K562 (cell line): ENCODE measurements around the gene FUT4. TPM values are rescaled to one million over a fixed set of nuclear protein-coding genes. Genes with fewer than 3 reads are reported as not detected.

ENCODE experiments used
- BCLAF1 ChIP-seq, 2 experiments: fragments of 450-650 bp in 1 of 2; IDR thresholded peaks; 2 replicates each; pipeline ENCODE4 v1.6.1; 2011 to 2017; ENCODE audit warnings: low read depth in 2 of 2, antibody characterized with exemption in 1 of 2, borderline replicate concordance in 1 of 2, low read length in 1 of 2, mild to moderate bottlenecking in 1 of 2, mixed read lengths in 1 of 2; ENCODE audit not compliant: control insufficient read depth in 1 of 2
- BRD4 ChIP-seq: fragments of 200-600 bp; sonication (generic); IDR thresholded peaks from 2 replicates; pipeline ENCODE4 v1.6.1; 2017; ENCODE audit warnings: inconsistent platforms
- CHD1 ChIP-seq: fragments of 200-600 bp; sonication (generic); IDR thresholded peaks from one replicate; pipeline ENCODE4 v1.6.1; 2012; ENCODE audit warnings: mild to moderate bottlenecking, moderate library complexity, low read length, inconsistent platforms
- CTCF ChIP-seq, 3 experiments: IDR thresholded peaks in 2 of 3; conservative IDR thresholded peaks in 1 of 3; 2 replicates each; pipeline ENCODE4 v1.5.1; 2011 to 2012; ENCODE audit warnings: low read length in 3 of 3, mild to moderate bottlenecking in 3 of 3, control low read depth in 2 of 3, improper control_type of control experiment in 1 of 3, inconsistent platforms in 1 of 3, low read depth in 1 of 3, mixed read lengths in 1 of 3, moderate library complexity in 1 of 3; ENCODE audit not compliant: insufficient read depth in 2 of 3
- HDAC1 ChIP-seq, 2 experiments: fragments of 450-650 bp; IDR thresholded peaks; 2 replicates each; pipeline ENCODE4 v1.6.1; 2016 to 2017; ENCODE audit warnings: inconsistent platforms in 1 of 2, mild to moderate bottlenecking in 1 of 2, moderate library complexity in 1 of 2
- HDAC8 ChIP-seq: fragments of 450-650 bp; IDR thresholded peaks from 2 replicates; pipeline ENCODE4 v1.6.1; 2016; ENCODE audit warnings: mild to moderate bottlenecking, missing genetic modification characterization, moderate library complexity, missing compliant biosample characterization
- IRF2 ChIP-seq: sonication (generic); formaldehyde crosslinking; IDR thresholded peaks from 2 replicates; pipeline ENCODE4 v1.8.1; 2022; ENCODE audit warnings: mild to moderate bottlenecking, missing genetic modification reagents
- MAX ChIP-seq: sonication (generic); formaldehyde crosslinking; IDR thresholded peaks from 2 replicates; pipeline ENCODE4 v1.9.0; 2022; ENCODE audit warnings: mild to moderate bottlenecking, missing genetic modification reagents
- POLR2G ChIP-seq: fragments of 200-400 bp; formaldehyde crosslinking; IDR thresholded peaks from 2 replicates; pipeline ENCODE4 v1.6.1; 2017; ENCODE audit warnings: low read depth, mild to moderate bottlenecking, antibody characterized with exemption, low read length, moderate library complexity
- SAFB2 ChIP-seq: fragments of 200-400 bp; formaldehyde crosslinking; IDR thresholded peaks from 2 replicates; pipeline ENCODE4 v1.6.1; 2018; ENCODE audit warnings: borderline replicate concordance, low read length, low read depth, moderate library complexity; ENCODE audit not compliant: severe bottlenecking
- ZBTB17 ChIP-seq: fragments of 450-650 bp; formaldehyde crosslinking; IDR thresholded peaks from 2 replicates; pipeline ENCODE4 v1.4.0; 2020; ENCODE audit warnings: mild to moderate bottlenecking
- ZNF583 ChIP-seq: fragments of 250-450 bp; sonication (Bioruptor Pico); IDR thresholded peaks from 2 replicates; pipeline ENCODE4 v1.4.0; 2020
- polyA plus RNA-seq, 8 experiments: library from polyadenylated mRNA; depleted of rRNA in 4 of 8; stranded (reverse) in 5 of 8; unstranded in 3 of 8; fragments of >200 nt; fragmentation: Nextera tagmentation in 2 of 8; fragmentation: Illumina TruSeq in 1 of 8; extraction: Ambion mirVana in 2 of 8; extraction: Trizol in 1 of 8; gene quantifications; 2 replicates each; pipeline versions ENCODE4 v1.2.1 to v1.2.3, GENCODE V29; 2011 to 2014; ENCODE audit warnings: inconsistent platforms in 1 of 8, missing spikeins in 1 of 8
- total RNA-seq, 7 experiments: library from RNA; depleted of rRNA in 6 of 7; stranded (reverse); fragments of >200 nt in 6 of 7; fragmentation: Illumina TruSeq in 2 of 7; extraction: Trizol in 2 of 7; gene quantifications; 2 replicates each; pipeline versions ENCODE4 v1.2.1 to v1.2.3, GENCODE V29; 2011 to 2021; ENCODE audit warnings: low replicate concordance in 1 of 7
- TF ChIP-seq, protein P1 (sequence below), 2 experiments: fragments of 450-650 bp; IDR thresholded peaks; 2 replicates each; pipeline ENCODE4 v1.6.1; 2016; ENCODE audit warnings: mild to moderate bottlenecking in 2 of 2, borderline replicate concordance in 1 of 2, low read depth in 1 of 2, moderate library complexity in 1 of 2

The FUT4 gene
- total and polyA plus RNA-seq, 9 of the 15 experiments (the other 6 are each of a cell fraction or from before 2014, with no cell fraction given): 1.1 to 8.9 (median 5.5) TPM

GRCh38 chr11:94567181-94567670 is 23.5 kb downstream of the FUT4 start, which contains the start of gene PIWIL4 (continued):
- peak; percentile 47; the same call in 1 of the 2 replicates for TF ChIP-seq IRF2 (CRISPR knock-in tag)
- TF ChIP-seq BCLAF1 (IDR thresholded peaks at IDR 0.05; ENCODE audit: borderline replicate concordance in 1 of 2, control insufficient read depth in 1 of 2, low read depth in 2 of 2, low read length in 1 of 2): 0 out of 4 replicates have a peak, but pooled peaks of 1 of the 2 experiments have one; percentile 25
- 0 out of 4 replicates have a peak, but pooled peaks of 1 of the 2 experiments have one; percentile 47 for TF ChIP-seq HDAC1 (IDR thresholded peaks at IDR 0.05)
- no peak for TF ChIP-seq CTCF (IDR thresholded peaks at IDR 0.05 in 2 of 3, conservative IDR thresholded peaks at IDR 0.05 in 1 of 3; ENCODE audit: insufficient read depth in 2 of 3, low read depth in 1 of 3, low read length in 3 of 3)
- TF ChIP-seq HDAC8 (tag): 0 out of 2 replicates have a peak, but pooled peaks have one; percentile 65
- TF ChIP-seq, protein P1, sequence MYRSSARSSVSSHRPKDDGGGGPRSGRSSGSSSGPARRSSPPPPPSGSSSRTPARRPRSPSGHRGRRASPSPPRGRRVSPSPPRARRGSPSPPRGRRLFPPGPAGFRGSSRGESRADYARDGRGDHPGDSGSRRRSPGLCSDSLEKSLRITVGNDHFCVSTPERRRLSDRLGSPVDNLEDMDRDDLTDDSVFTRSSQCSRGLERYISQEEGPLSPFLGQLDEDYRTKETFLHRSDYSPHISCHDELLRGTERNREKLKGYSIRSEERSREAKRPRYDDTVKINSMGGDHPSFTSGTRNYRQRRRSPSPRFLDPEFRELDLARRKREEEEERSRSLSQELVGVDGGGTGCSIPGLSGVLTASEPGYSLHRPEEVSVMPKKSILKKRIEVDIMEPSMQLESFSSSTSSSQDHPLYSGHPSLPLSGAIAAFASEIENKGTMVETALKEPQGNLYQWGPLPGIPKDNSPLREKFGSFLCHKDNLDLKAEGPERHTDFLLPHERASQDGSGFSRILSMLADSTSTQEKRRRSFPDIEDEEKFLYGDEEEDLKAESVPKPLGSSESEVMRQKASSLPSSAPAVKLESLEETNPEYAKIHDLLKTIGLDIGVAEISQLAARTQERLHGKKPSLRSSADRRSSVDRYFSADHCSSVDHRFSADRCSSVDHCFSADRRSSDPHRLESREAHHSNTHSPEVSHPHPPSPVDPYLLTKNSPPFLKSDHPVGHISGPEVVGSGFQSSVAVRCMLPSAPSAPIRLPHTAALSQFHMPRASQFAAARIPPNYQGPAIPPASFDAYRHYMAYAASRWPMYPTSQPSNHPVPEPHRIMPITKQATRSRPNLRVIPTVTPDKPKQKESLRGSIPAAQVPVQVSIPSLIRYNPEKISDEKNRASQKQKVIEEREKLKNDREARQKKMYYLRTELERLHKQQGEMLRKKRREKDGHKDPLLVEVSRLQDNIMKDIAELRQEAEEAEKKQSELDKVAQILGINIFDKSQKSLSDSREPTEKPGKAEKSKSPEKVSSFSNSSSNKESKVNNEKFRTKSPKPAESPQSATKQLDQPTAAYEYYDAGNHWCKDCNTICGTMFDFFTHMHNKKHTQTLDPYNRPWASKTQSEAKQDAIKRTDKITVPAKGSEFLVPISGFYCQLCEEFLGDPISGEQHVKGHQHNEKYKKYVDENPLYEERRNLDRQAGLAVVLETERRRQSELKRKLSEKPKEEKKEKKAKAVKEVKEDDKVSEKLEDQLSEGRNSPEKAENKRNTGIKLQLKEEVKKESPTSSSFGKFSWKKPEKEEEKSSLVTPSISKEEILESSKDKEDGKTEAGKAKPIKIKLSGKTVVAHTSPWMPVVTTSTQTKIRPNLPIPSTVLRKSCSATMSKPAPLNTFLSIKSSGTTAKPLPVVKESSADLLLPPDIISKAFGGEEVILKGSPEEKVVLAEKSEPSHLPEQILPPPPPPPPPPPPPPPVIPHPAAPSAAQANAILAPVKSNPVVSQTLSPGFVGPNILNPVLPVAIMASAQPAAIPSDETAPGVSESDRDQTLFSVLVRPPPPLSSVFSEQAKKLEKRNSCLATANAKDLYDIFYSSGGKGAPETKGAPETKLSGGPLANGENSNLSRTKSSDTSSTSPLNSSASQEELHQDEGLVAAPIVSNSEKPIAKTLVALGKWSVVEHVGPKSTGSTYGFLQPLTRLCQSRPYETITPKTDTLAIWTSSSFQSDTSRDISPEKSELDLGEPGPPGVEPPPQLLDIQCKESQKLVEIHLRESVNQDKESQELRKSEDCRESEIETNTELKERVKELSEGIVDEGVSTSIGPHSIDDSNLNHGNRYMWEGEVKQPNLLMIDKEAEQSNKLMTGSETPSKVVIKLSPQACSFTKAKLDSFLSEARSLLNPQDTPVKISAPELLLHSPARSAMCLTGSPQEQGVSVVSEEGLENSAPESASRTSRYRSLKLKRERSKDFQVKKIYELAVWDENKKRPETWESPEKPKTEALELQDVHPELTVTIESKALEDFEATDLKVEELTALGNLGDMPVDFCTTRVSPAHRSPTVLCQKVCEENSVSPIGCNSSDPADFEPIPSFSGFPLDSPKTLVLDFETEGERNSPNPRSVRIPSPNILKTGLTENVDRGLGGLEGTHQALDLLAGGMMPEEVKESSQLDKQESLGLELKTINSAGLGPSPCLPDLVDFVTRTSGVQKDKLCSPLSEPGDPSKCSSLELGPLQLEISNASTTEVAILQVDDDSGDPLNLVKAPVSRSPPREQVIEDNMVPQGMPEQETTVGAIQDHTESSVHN (IDR thresholded peaks at IDR 0.05; ENCODE audit: borderline replicate concordance in 1 of 2, low read depth in 1 of 2): no peak
- peak; percentile 75; the same call in 1 of the 2 replicates for TF ChIP-seq ZNF583
- TF ChIP-seq ZBTB17 (CRISPR knock-in tag): peak; percentile 51; the same call in 1 of the 2 replicates
- TF ChIP-seq CHD1: no peak
- TF ChIP-seq BRD4: 0 out of 2 replicates have a peak, but pooled peaks have one; percentile 61
- TF ChIP-seq POLR2G: peak; percentile 87
- no peak for TF ChIP-seq SAFB2
- TF ChIP-seq MAX (CRISPR knock-in tag): peak; percentile 87
